Measurements from ENCODE around the gene ZNF76. TPM values are rescaled to one million over a fixed set of nuclear protein-coding genes. Genes with fewer than 3 reads are reported as not detected.

ZNF76 gene
- total RNA-seq, 3 donors from 2014 or later, result 33.2 to 42.6 (median 36.2) TPM

- TF ChIP-seq CTCF (IDR thresholded peaks at IDR 0.05), result no peak
- H3K9me3 ChIP-seq, result no peaks in the 10 kb centered on the region
- ATAC-seq (no peak), DNase-seq (no peak)
- intact Hi-C loops (cut with DNase I, micrococcal nuclease), result no loop called here
- no peaks in the 10 kb centered on the region for H3K36me3 ChIP-seq (ENCODE audit: low read depth)
- no peak overlapping the region for H3K4me3 ChIP-seq
- H3K4me1 ChIP-seq (ENCODE audit: low read depth), result no peaks in the 10 kb centered on the region
Measured at GRCh38 chr6:35238843-35239289, 20.7 kb upstream of the ZNF76 start.

GRCh38 chr6:35239581-35239980, 20.0 kb upstream of the ZNF76 start:
- TF ChIP-seq CTCF (IDR thresholded peaks at IDR 0.05), result no peak
- H3K4me1 ChIP-seq (ENCODE audit: low read depth), result no peaks in the 10 kb centered on the region
- H3K36me3 ChIP-seq (ENCODE audit: low read depth), result no peaks in the 10 kb centered on the region
- ATAC-seq, result no peak
- no peak for DNase-seq
- H3K4me3 ChIP-seq, result no peak overlapping the region
- H3K9me3 ChIP-seq, result no peaks in the 10 kb centered on the region
- intact Hi-C loops (cut with DNase I, micrococcal nuclease), result no loop called here

GRCh38 chr6:35240838-35241801, 18.4 kb upstream of the ZNF76 start:
- TF ChIP-seq CTCF (IDR thresholded peaks at IDR 0.05), result peak; percentile 87
- Histone ChIP-seq H3K4me1 (ENCODE audit: low read depth) (no peaks in the 10 kb centered on the region), H3K4me3 (no peak overlapping the region), H3K36me3 (ENCODE audit: low read depth) (no peaks in the 10 kb centered on the region), H3K9me3 (no peaks in the 10 kb centered on the region)
- ATAC-seq (peak; percentile 93), DNase-seq (peak; percentile 66 to 87 (median 84))
- intact Hi-C loops (cut with DNase I, micrococcal nuclease), result loop anchor here in 1 of 2 donors (5.0 kb wide), 1 partner anchor 94 kb away; no protein-coding TSS in a partner anchor

GRCh38 chr6:35242486-35242885, 17.0 kb upstream of the ZNF76 start:
- intact Hi-C loops (cut with DNase I, micrococcal nuclease), result loop anchor here in 1 of 2 donors (5.0 kb wide), 1 partner anchor 95 kb away; no protein-coding TSS in a partner anchor
- ATAC-seq, result no peak
- no peak for DNase-seq
- no peaks in the 10 kb centered on the region for H3K4me1 ChIP-seq (ENCODE audit: low read depth)
- H3K4me3 ChIP-seq, result no peak overlapping the region
- no peaks in the 10 kb centered on the region for H3K36me3 ChIP-seq (ENCODE audit: low read depth)
- no peaks in the 10 kb centered on the region for H3K9me3 ChIP-seq
- TF ChIP-seq CTCF (IDR thresholded peaks at IDR 0.05), result no peak

- no peak overlapping the region for H3K4me3 ChIP-seq
- ATAC-seq (no peak), DNase-seq (no peak)
- intact Hi-C loops (cut with DNase I, micrococcal nuclease), result loop anchor here in 1 of 2 donors (5.0 kb wide), 1 partner anchor 96 kb away; no protein-coding TSS in a partner anchor
- H3K9me3 ChIP-seq, result no peaks in the 10 kb centered on the region
- H3K4me1 ChIP-seq (ENCODE audit: low read depth), result no peaks in the 10 kb centered on the region
- no peak for TF ChIP-seq CTCF (IDR thresholded peaks at IDR 0.05)
- H3K36me3 ChIP-seq (ENCODE audit: low read depth), result no peaks in the 10 kb centered on the region
Measured at GRCh38 chr6:35242906-35243305, 16.6 kb upstream of the ZNF76 start.

Data from mucosa of descending colon (tissue), 3 donors.